ENCODE data around the gene PHAX.
"Not testable (repeated sequence)": the region's sequence is repeated elsewhere in the genome, so short reads cannot be mapped to it uniquely, and the experiment has no call there.

The PHAX gene

DNA sequence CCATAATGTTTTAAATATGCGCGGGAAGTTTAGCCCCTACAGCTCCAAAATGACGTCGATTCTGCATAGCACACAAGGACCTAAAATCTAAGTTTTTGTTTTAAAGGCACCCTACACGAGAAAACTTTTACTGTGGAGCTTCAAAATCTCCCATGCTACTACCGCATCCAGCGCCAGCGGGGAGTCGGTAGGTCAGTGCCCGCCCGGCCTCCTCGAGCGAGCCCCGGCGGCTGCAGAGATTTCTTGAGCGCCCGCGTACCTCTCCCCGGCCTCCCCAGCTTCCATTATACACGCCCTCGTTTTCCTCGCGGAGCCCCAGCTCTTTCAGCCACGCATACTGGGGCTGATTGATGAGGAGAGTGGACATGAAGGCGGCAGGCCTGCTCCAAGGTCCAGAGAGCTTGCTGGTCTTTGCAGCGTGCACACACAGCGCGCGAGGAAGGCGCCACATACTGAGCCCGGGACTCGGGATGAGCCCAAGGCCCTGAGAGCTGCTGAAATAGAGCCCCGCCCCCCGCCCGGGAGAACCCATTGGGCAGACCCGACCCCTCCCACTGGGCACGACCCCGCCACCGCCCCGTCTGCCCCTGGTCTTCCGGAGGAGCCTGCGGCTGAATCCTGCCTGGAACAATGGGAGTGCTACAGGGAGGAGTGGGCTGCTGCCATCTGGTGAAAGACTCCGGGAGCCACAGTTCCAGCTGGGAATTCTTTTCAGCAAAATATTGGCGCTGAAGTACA, 5.8 kb upstream of the PHAX start, which contains the start of gene ALDH7A1:
ALDH7A1 (minus strand) TSS at position 472 of the 738 bp plus-strand sequence; CDS start at position 451, 21 bp downstream.
- TF ChIP-seq, protein P1, sequence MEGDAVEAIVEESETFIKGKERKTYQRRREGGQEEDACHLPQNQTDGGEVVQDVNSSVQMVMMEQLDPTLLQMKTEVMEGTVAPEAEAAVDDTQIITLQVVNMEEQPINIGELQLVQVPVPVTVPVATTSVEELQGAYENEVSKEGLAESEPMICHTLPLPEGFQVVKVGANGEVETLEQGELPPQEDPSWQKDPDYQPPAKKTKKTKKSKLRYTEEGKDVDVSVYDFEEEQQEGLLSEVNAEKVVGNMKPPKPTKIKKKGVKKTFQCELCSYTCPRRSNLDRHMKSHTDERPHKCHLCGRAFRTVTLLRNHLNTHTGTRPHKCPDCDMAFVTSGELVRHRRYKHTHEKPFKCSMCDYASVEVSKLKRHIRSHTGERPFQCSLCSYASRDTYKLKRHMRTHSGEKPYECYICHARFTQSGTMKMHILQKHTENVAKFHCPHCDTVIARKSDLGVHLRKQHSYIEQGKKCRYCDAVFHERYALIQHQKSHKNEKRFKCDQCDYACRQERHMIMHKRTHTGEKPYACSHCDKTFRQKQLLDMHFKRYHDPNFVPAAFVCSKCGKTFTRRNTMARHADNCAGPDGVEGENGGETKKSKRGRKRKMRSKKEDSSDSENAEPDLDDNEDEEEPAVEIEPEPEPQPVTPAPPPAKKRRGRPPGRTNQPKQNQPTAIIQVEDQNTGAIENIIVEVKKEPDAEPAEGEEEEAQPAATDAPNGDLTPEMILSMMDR (IDR thresholded peaks at IDR 0.05; ENCODE audit: low read depth, low read length): no peak; the same call in 1 of the 2 replicates
- H3K4me3 ChIP-seq (ENCODE audit: low read depth, low read length): peak within 1 kb of the TSS; percentile 71

DNA sequence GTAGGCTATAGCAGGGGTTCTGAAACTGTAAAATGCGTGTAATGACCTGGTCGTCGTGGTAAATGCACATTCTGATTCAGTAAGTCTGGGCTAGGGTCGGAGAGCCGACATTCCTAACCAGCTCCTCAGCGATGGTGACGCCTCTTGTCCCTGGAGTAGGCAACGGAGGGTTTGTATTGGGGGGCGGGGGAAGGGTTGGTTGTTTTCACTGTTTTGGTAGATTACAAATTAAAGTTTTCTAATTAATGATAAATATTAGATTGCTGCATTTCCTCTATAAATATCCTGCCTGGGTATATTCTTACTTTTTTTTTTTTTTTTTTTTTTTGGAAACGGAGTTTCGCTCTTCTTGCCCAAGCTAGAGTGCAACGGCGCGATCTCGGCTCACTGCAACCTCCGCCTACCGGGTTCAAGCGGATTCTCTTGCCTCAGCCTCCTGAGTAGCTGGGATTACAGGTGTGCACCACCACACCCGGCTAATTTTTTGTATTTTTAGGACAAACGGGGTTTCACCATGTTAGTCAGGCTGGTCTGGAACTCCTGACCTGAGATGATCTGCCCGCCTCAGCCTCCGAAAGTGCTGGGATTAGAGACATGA, 5.2 kb upstream of the PHAX start:
- H3K4me3 ChIP-seq (ENCODE audit: low read depth, low read length): peak overlapping the region; percentile 71
- TF ChIP-seq, protein P1 (IDR thresholded peaks at IDR 0.05; ENCODE audit: low read depth, low read length): no peak

GRCh38 chr5:126597156-126597555, 3.6 kb upstream of the PHAX start:
- TF ChIP-seq, protein P1 (IDR thresholded peaks at IDR 0.05; ENCODE audit: low read depth, low read length): no peak
- H3K4me3 ChIP-seq (ENCODE audit: low read depth, low read length): no peak overlapping the region

DNA sequence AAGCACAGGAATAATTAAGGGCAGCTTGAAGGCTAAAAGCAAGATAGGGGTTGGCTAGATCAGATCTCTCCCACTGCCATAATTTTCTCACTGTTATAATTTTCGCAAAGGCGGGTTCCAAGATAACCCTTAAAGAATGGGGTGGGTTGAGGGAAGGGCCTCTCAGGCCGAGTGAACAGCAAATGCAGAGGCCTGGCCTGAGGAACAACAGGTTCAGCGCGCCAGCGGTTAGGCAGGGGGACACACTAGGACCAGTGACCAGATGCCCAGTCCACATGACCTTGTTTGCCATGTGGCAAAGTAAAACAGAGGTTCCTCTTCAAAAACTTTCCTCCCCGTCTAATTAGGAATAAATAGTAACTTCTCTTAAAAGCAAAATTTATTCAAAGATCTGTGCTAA, 1.2 kb upstream of the PHAX start:
- TF ChIP-seq, protein P1 (IDR thresholded peaks at IDR 0.05; ENCODE audit: low read depth, low read length): no peak
- H3K4me3 ChIP-seq (ENCODE audit: low read depth, low read length): no peak overlapping the region

GRCh38 chr5:126599971-126600630, 646 bp upstream of the PHAX start:
- not testable (repeated sequence) for H3K4me3 ChIP-seq (ENCODE audit: low read depth, low read length)

DNA sequence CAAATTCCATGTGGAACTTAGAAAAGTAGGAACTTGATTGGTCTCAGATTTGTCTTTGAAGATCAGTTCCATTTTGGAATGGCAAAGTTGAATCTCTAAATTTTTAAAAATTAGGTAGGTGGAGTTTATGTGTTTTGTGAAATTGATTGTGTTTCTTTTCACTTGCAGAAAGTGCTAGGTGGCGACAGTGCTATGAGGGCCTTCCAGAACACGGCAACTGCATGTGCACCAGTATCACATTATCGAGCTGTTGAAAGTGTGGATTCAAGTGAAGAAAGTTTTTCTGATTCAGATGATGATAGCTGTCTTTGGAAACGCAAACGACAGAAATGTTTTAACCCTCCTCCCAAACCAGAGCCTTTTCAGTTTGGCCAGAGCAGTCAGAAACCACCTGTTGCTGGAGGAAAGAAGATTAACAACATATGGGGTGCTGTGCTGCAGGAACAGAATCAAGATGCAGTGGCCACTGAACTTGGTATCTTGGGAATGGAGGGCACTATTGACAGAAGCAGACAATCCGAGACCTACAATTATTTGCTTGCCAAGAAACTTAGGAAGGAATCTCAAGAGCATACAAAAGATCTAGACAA, 2.8 kb downstream of the PHAX start:
- TF ChIP-seq, protein P1 (IDR thresholded peaks at IDR 0.05; ENCODE audit: low read depth, low read length): no peak
- no peak overlapping the region for H3K4me3 ChIP-seq (ENCODE audit: low read depth, low read length)

GRCh38 chr5:126605525-126605924, 4.8 kb downstream of the PHAX start:
- H3K4me3 ChIP-seq (ENCODE audit: low read depth, low read length): no peak overlapping the region
- TF ChIP-seq, protein P1 (IDR thresholded peaks at IDR 0.05; ENCODE audit: low read depth, low read length): no peak

Measured in WI38 (cell line).